Aorta (tissue), 5 donors: ENCODE measurements around the gene LIN54. TPM values are rescaled to one million over a fixed set of nuclear protein-coding genes. Genes with fewer than 3 reads are reported as not detected.

Experiments
- ATAC-seq: fragments of 200-7000 bp; cut with Tn5 transposase; one replicate; pipeline ENCODE4 v1.9.1; 2022; ENCODE audit warnings: moderate library complexity; ENCODE audit not compliant: low FRiP score
- DNase-seq, 2 donors: peaks; one replicate each; pipeline ENCODE4 v3.0.0-alpha.2; 2020
- H3K27ac ChIP-seq, 2 donors: one replicate each; pipeline ENCODE4 v1.5.1; 2013; ENCODE audit warnings: low read length in 2 of 2, mild to moderate bottlenecking in 2 of 2, moderate library complexity in 2 of 2, control low read depth in 1 of 2, inconsistent platforms in 1 of 2, low read depth in 1 of 2
- H3K27me3 ChIP-seq, 2 donors: one replicate each; pipeline ENCODE4 v1.6.1; 2013; ENCODE audit warnings: control low read depth in 1 of 2, low read length in 1 of 2, mild to moderate bottlenecking in 1 of 2, moderate library complexity in 1 of 2; ENCODE audit not compliant: insufficient read depth in 2 of 2, control insufficient read depth in 1 of 2
- H3K36me3 ChIP-seq, 2 donors: one replicate each; pipeline ENCODE4 v1.6.1; 2013; ENCODE audit warnings: control low read depth in 1 of 2, low read length in 1 of 2, mild to moderate bottlenecking in 1 of 2; ENCODE audit not compliant: insufficient read depth in 2 of 2, control insufficient read depth in 1 of 2
- H3K4me1 ChIP-seq, 2 donors: one replicate each; pipeline ENCODE4 v1.6.1; 2013; ENCODE audit warnings: low read length in 2 of 2, control low read depth in 1 of 2, mild to moderate bottlenecking in 1 of 2, moderate library complexity in 1 of 2; ENCODE audit not compliant: insufficient read depth in 2 of 2, control insufficient read depth in 1 of 2
- H3K4me3 ChIP-seq, 2 donors: one replicate each; pipeline ENCODE4 v1.5.1; 2013; ENCODE audit warnings: low read length in 2 of 2, control low read depth in 1 of 2, mild to moderate bottlenecking in 1 of 2
- H3K9me3 ChIP-seq: one replicate; pipeline ENCODE4 v1.6.1; 2013; ENCODE audit warnings: mild to moderate bottlenecking, low read length; ENCODE audit not compliant: control insufficient read depth
- WGBS, 2 donors: extraction: QIAGEN DNeasy Blood & Tissue Kit; methylation state at CpG; one replicate each; pipeline ENCODE4 v1.1.7; 2013; 5-methylcytosine and 5-hydroxymethylcytosine counted together
- intact Hi-C, 2 donors: fragments of 100-400 bp; cut with DNase I; formaldehyde crosslinking; loops; one replicate each; pipeline versions ENCODE4 v1.14.2 to v1.15.0; 2022
- polyA plus RNA-seq, 2 donors: library from polyadenylated mRNA; stranded (reverse); fragments of 200-250 nt; gene quantifications; one replicate each; pipeline ENCODE4 v1.2.3, GENCODE V29; 2013
- total RNA-seq, 2 donors: library from RNA; stranded (reverse); fragmentation: NEBNext Ultra II Directional; extraction: Animal tissue kit (Norgen Biotek cat#: 25700); gene quantifications; one replicate each; pipeline ENCODE4 v1.2.1, GENCODE V29; 2021
- donor health status: healthy with polysubstance abuse.
- donor health status: Bipolar disorder and iron deficiency.
- donor health status: DM: no; HTN: no; CAD: no.
- donor health status: DM: no; HTN: no; CAD: no.
- donor health status: DM: yes; HTN: yes; CAD: no.

The LIN54 gene
- total and polyA plus RNA-seq, 4 donors: 2.8 to 9.7 (median 5.0) TPM

DNA sequence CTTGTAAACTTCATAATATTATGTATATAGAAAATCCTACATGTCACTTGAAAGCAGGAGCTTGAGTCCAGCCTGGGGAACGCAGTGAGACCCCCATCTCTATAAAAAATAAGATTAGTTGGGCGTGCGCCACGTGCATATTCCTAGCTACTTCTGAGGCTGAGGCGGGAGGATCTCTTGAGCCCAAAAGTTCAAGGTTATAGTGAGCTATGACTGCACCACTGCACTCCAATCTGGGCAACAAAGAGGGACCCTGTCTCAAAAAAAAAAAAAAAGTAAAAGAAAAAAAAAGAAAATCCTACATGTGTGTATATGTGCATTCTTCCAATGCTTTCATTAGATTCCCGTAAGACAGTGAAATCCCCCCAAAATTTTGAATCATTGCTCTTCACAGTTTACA, 121.3 kb downstream of the LIN54 start:
- no peak overlapping the region for H3K27ac ChIP-seq
- 64 to 74% methylated on average over 6 of the region's 6 CpGs for WGBS, 2 donors
- intact Hi-C loops: no loop called here

DNA sequence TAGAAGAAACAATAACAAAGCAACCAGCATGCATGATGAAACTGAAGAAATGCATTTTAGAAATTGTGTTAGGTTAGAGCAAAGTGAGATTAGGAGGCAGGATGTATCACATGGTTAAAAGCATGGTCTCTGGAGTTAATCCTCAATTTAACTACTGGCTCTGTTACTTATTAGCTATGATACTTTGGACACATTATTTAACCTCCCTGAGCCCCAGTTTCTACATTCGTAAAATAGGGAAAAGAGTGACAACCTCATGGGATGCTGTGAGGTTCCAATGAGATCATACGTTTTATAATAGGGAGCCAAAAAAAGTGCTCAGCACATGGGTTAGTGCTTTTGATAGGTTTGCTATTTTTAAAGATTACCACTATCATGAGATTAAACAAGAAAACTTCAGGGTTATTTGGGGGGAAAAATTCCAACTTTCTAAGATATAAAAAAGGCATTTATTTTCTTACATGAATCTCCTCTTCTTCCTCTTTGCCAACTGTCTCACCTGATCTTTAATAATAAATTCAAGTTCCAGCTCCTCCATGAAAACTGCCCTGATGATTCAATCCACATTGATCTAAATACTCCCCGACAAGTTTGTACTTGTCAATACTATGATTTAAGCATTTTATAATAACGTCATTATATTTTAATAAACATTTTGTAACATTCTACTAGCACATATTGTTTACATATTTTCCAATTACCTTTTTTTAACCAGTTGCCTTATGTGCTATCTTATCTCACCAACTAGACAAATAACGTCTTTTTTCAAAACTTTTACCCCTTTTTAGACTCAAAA, 124.3 kb downstream of the LIN54 start:
- H3K27ac ChIP-seq: no peak overlapping the region
- H3K4me3 ChIP-seq: no peak overlapping the region
- WGBS, 2 donors: 12 to 14% methylated on average over 5 of the region's 5 CpGs
- H3K36me3 ChIP-seq: no peaks in the 10 kb centered on the region
- H3K9me3 ChIP-seq: no peaks in the 10 kb centered on the region
- H3K27me3 ChIP-seq: no peaks in the 10 kb centered on the region
- ATAC-seq (no peak), DNase-seq (no peak)
- intact Hi-C loops: no loop called here
- H3K4me1 ChIP-seq: no peaks in the 10 kb centered on the region

More for the DNA sequence above, 121.3 kb downstream of the LIN54 start:
- Histone ChIP-seq H3K4me3 (peak overlapping the region in 1 of 2 donors; percentile 94), H3K4me1 (peaks cover 0 to 1% of the 10 kb centered on the region in 2 donors), H3K36me3 (peaks cover 0 to 3% of the 10 kb centered on the region in 2 donors), H3K9me3 (no peaks in the 10 kb centered on the region), H3K27me3 (no peaks in the 10 kb centered on the region)
- no peak for DNase-seq
- ATAC-seq: no peak

DNA sequence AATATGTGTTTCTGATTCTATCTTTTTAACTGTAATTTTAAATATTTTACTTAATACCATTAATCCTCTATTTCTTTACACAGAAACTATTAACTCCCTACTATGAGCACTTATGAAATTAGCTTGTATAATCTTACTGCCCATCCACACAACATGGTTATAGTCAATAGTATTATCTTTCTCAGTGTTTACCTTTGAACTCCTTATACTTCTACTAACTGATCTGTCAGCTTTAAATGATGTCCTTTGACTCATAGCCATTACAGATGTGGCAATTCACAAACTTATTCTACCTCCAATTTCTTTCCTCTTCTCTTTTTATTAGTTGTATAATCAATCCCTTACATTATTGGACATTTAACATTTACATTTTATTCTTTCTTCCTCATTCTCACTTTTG, 125.2 kb downstream of the LIN54 start:
- H3K36me3 ChIP-seq: no peaks in the 10 kb centered on the region
- intact Hi-C loops: no loop called here
- H3K9me3 ChIP-seq: no peaks in the 10 kb centered on the region
- H3K4me3 ChIP-seq: no peak overlapping the region
- no peaks in the 10 kb centered on the region for H3K27me3 ChIP-seq
- H3K4me1 ChIP-seq: no peaks in the 10 kb centered on the region
- no peak overlapping the region for H3K27ac ChIP-seq
- no peak for ATAC-seq
- DNase-seq: no peak

Other genes with a start within 250 kb of the LIN54 start
- gene SCD5, start 212.0 kb downstream of the LIN54 start, total RNA-seq: 10 to 100 TPM in 1 of 2 donors, 1 to 10 TPM in 1; 6.0 to 11.5 TPM
- gene SCD5, start 212.0 kb downstream of the LIN54 start, polyA plus RNA-seq: 1 to 10 TPM; 2.6 to 4.4 TPM
- 100 to 1,000 TPM; 297 to 338 TPM for gene SEC31A, start 119.7 kb downstream of the LIN54 start, total RNA-seq
- gene SEC31A, start 119.7 kb downstream of the LIN54 start, polyA plus RNA-seq: 100 to 1,000 TPM; 100 to 165 TPM
- gene THAP9, start 110.1 kb downstream of the LIN54 start, total RNA-seq: 1 to 10 TPM; 2.6 to 6.5 TPM
- 1 to 10 TPM; 1.6 to 2.6 TPM for gene THAP9, start 110.1 kb downstream of the LIN54 start, polyA plus RNA-seq
- 10 to 100 TPM; 35.3 to 35.7 TPM for gene COPS4, start 24.4 kb upstream of the LIN54 start, total RNA-seq
- 10 to 100 TPM; 31.7 to 35.2 TPM for gene COPS4, start 24.4 kb upstream of the LIN54 start, polyA plus RNA-seq
- 1 to 10 TPM; 3.5 to 4.2 TPM for gene PLAC8, start 103.9 kb upstream of the LIN54 start, total RNA-seq
- 10 to 100 TPM in 1 of 2 donors, 1 to 10 TPM in 1; 3.2 to 48.1 TPM for gene PLAC8, start 103.9 kb upstream of the LIN54 start, polyA plus RNA-seq